Sigmoid colon (tissue), 7 donors: ENCODE results near the gene SPAG5. TPM values are rescaled to one million over a fixed set of nuclear protein-coding genes. Genes with fewer than 3 reads are reported as not detected.

ENCODE experiments used
- DNase-seq: peaks from one replicate; pipeline ENCODE4 v3.0.0-alpha.2; 2019
- H3K27ac ChIP-seq, 4 donors: fragments of 200-600 bp; sonication (generic); one replicate each; pipeline ENCODE4 v1.5.1; 2016 to 2019; ENCODE audit warnings: mild to moderate bottlenecking in 1 of 4
- H3K27me3 ChIP-seq, 3 donors: fragments of 200-600 bp; sonication (generic); one replicate each; pipeline ENCODE4 v1.5.1; 2019; ENCODE audit warnings: mild to moderate bottlenecking in 1 of 3
- H3K36me3 ChIP-seq, 4 donors: fragments of 200-600 bp; sonication (generic); one replicate each; pipeline ENCODE4 v1.5.1; 2016 to 2019
- H3K4me1 ChIP-seq, 4 donors: fragments of 200-600 bp; sonication (generic); one replicate each; pipeline ENCODE4 v1.5.1; 2017 to 2019
- H3K4me3 ChIP-seq, 4 donors: fragments of 200-600 bp; sonication (generic); one replicate each; pipeline ENCODE4 v1.5.1; 2017 to 2019; ENCODE audit warnings: mild to moderate bottlenecking in 2 of 4, moderate library complexity in 1 of 4
- H3K9me3 ChIP-seq, 4 donors: fragments of 200-600 bp in 3 of 4; sonication (generic) in 3 of 4; one replicate each; pipeline versions ENCODE4 v1.5.1 to v1.6.1; 2013 to 2019
- CTCF ChIP-seq, 4 experiments: fragments of 450-650 bp in 3 of 4; fragments of 200-600 bp in 1 of 4; IDR thresholded peaks; one replicate each; pipeline ENCODE4 v1.5.1; 2016 to 2019; ENCODE audit warnings: antibody characterized with exemption in 4 of 4, mild to moderate bottlenecking in 3 of 4, moderate library complexity in 2 of 4
- EP300 ChIP-seq, 4 donors: sonication (generic); formaldehyde crosslinking; IDR thresholded peaks; one replicate each; pipeline ENCODE4 v1.6.1; 2017; ENCODE audit warnings: antibody characterized with exemption in 4 of 4
- POLR2A ChIP-seq, 2 donors: fragments of 450-650 bp; IDR thresholded peaks; one replicate each; pipeline ENCODE4 v1.6.1; 2016; ENCODE audit warnings: antibody characterized with exemption in 2 of 2, mild to moderate bottlenecking in 2 of 2, moderate library complexity in 2 of 2
- POLR2AphosphoS5 ChIP-seq, 4 donors: sonication (generic); formaldehyde crosslinking; IDR thresholded peaks; one replicate each; pipeline ENCODE4 v1.6.1; 2017; ENCODE audit warnings: antibody characterized with exemption in 4 of 4
- WGBS, 2 donors: extraction: QIAGEN DNeasy Blood & Tissue Kit; methylation state at CpG; one replicate each; pipeline ENCODE4 v1.1.7; 2013; 5-methylcytosine and 5-hydroxymethylcytosine counted together
- intact Hi-C: fragments of 100-400 bp; cut with DNase I; formaldehyde crosslinking; loops from one replicate; pipeline ENCODE4 v1.15.1; 2023
- polyA plus RNA-seq, 3 donors: library from polyadenylated mRNA; stranded (reverse); fragments of 200-250 nt; gene quantifications; one replicate each; pipeline ENCODE4 v1.2.3, GENCODE V29; 2013
- total RNA-seq, 4 donors: library from RNA; depleted of rRNA; stranded (reverse); fragments of >200 nt; gene quantifications; one replicate each; pipeline ENCODE4 v1.1.0, GENCODE V29; 2016
- donor health status: healthy with polysubstance abuse.
- donor health status: Bipolar disorder and iron deficiency.
- donor health status: healthy.

The SPAG5 gene
- total and polyA plus RNA-seq, 7 donors, result 0.33 to 35.2 (median 3.9) TPM

GRCh38 chr17:28545787-28546415 lies 52.9 kb downstream of the SPAG5 start:
- 69 to 81% methylated on average over 6 of the region's 6 CpGs for WGBS, 2 donors
- intact Hi-C loops, result no loop called here
- Histone ChIP-seq H3K36me3 (peaks cover 0 to 11% (median 3%) of the 10 kb centered on the region in 4 donors), H3K27me3 (no peaks in the 10 kb centered on the region), H3K27ac (no peak overlapping the region), H3K4me1 (peaks cover 0 to 11% (median 5%) of the 10 kb centered on the region in 4 donors), H3K9me3 (no peaks in the 10 kb centered on the region), H3K4me3 (no peak overlapping the region)
- DNase-seq, result no peak
- TF ChIP-seq POLR2AphosphoS5 (IDR thresholded peaks at IDR 0.05) (no peak), POLR2A (IDR thresholded peaks at IDR 0.05) (no peak), CTCF (IDR thresholded peaks at IDR 0.05) (no peak), EP300 (IDR thresholded peaks at IDR 0.05) (no peak)

- intact Hi-C loops, result no loop called here
- WGBS, 2 donors, result 85 to 88% methylated on average over 2 of the region's 2 CpGs
These were observed 53.7 kb downstream of the SPAG5 start for GRCh38 chr17:28545141-28545503.

GRCh38 chr17:28544402-28545140 lies 54.3 kb downstream of the SPAG5 start:
- TF ChIP-seq EP300 (IDR thresholded peaks at IDR 0.05), result no peak
- no peak for TF ChIP-seq CTCF (IDR thresholded peaks at IDR 0.05)
- TF ChIP-seq POLR2AphosphoS5 (IDR thresholded peaks at IDR 0.05), result no peak
- no peak for TF ChIP-seq POLR2A (IDR thresholded peaks at IDR 0.05)
- no peak overlapping the region for H3K27ac ChIP-seq
- intact Hi-C loops, result no loop called here
- no peaks in the 10 kb centered on the region for H3K9me3 ChIP-seq
- DNase-seq, result no peak
- 91 to 93% methylated on average over 4 of the region's 4 CpGs for WGBS, 2 donors
- H3K27me3 ChIP-seq, result no peaks in the 10 kb centered on the region
- H3K4me1 ChIP-seq, result peaks cover 0 to 8% (median under 1%) of the 10 kb centered on the region in 4 donors
- H3K4me3 ChIP-seq, result no peak overlapping the region
- peaks cover 0 to 11% (median 3%) of the 10 kb centered on the region in 4 donors for H3K36me3 ChIP-seq

More at GRCh38 chr17:28545141-28545503, 53.7 kb downstream of the SPAG5 start:
- TF ChIP-seq POLR2A (IDR thresholded peaks at IDR 0.05), result no peak
- TF ChIP-seq EP300 (IDR thresholded peaks at IDR 0.05), result no peak
- TF ChIP-seq CTCF (IDR thresholded peaks at IDR 0.05), result no peak
- TF ChIP-seq POLR2AphosphoS5 (IDR thresholded peaks at IDR 0.05), result no peak
- Histone ChIP-seq H3K4me1 (peaks cover 0 to 8% (median 3%) of the 10 kb centered on the region in 4 donors), H3K4me3 (no peak overlapping the region), H3K27me3 (no peaks in the 10 kb centered on the region), H3K36me3 (peaks cover 0 to 11% (median 3%) of the 10 kb centered on the region in 4 donors), H3K9me3 (no peaks in the 10 kb centered on the region), H3K27ac (no peak overlapping the region)
- DNase-seq, result no peak

- Histone ChIP-seq H3K36me3 (peaks cover 0 to under 1% (median 0%) of the 10 kb centered on the region in 4 donors), H3K9me3 (no peaks in the 10 kb centered on the region), H3K4me3 (no peak overlapping the region), H3K4me1 (no peaks in the 10 kb centered on the region), H3K27ac (no peak overlapping the region), H3K27me3 (no peaks in the 10 kb centered on the region)
- intact Hi-C loops, result no loop called here
- DNase-seq, result no peak
- TF ChIP-seq CTCF (IDR thresholded peaks at IDR 0.05), result no peak
- TF ChIP-seq EP300 (IDR thresholded peaks at IDR 0.05), result no peak
- no peak for TF ChIP-seq POLR2AphosphoS5 (IDR thresholded peaks at IDR 0.05)
- no peak for TF ChIP-seq POLR2A (IDR thresholded peaks at IDR 0.05)
- WGBS, 2 donors, result 53 to 85% methylated on average over 4 of the region's 4 CpGs
These were observed 57.4 kb downstream of the SPAG5 start for GRCh38 chr17:28541439-28541838.
